ENCODE measurements around the gene RUSF1.

RUSF1 gene

DNA sequence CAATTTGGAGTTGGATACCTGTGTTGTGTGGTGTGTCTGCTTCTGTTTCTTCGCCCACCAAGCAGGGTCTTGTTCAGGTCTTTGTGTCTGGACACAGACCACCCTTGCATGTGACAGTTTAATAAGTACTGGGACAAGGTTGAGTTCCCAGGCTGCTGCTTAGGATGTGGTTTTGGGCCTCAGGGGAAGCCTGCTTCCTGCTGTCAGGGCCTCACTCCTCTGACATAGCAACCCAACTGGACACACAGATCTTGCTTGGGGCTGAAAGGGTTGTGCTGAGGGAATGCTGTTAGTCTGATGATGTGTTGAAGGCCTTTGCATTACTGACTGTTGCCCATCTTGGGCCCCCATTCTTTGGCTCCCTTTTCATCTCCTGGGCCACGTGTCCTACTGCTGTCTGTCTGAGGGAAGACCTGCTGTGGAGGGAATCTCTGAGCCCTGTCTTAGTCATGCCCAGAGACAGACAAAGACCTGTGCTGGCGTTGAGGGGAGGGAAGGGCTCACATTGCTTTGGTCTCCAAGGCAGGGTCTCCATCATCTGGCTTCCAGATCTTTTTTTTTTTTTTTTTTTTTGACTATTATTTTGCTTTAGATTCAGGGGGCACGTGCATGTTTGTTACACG is 40.9 kb downstream of the RUSF1 start:
- DNase-seq, result no peak

- DNase-seq, result no peak
Observed at GRCh38 chr16:31466381-31466841, 41.8 kb downstream of the RUSF1 start.

DNA sequence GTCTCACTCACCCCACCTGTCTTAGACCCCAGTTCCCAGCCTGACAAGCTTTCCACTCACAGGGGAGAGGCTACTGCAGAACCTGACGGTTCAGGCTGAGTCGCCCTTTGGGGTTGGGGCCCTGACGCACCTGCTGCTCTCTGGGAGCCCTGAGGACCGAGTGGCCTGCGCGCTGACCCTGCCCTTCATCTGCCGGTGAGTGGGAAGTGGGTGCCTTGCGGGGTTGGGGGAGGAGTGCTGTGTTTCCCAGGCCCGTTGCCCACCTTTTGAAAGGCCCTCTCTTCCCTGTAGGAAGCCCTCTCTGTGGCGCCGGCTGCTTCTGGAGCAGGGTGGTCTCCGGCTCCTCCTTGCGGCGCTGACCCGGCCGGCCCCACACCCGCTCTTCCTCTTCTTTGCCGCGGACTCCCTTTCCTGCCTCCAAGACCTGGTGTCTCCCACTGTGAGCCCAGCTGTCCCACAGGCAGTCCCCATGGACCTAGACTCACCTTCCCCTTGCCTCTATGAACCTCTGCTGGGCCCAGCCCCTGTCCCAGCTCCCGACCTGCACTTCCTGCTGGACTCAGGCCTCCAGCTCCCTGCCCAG is 42.3 kb downstream of the RUSF1 start:
- no peak for DNase-seq

- DNase-seq, result no peak
Observed at GRCh38 chr16:31464781-31465260, 43.4 kb downstream of the RUSF1 start.

GRCh38 chr16:31464348-31464769 is 43.8 kb downstream of the RUSF1 start:
- DNase-seq, result no peak

DNA sequence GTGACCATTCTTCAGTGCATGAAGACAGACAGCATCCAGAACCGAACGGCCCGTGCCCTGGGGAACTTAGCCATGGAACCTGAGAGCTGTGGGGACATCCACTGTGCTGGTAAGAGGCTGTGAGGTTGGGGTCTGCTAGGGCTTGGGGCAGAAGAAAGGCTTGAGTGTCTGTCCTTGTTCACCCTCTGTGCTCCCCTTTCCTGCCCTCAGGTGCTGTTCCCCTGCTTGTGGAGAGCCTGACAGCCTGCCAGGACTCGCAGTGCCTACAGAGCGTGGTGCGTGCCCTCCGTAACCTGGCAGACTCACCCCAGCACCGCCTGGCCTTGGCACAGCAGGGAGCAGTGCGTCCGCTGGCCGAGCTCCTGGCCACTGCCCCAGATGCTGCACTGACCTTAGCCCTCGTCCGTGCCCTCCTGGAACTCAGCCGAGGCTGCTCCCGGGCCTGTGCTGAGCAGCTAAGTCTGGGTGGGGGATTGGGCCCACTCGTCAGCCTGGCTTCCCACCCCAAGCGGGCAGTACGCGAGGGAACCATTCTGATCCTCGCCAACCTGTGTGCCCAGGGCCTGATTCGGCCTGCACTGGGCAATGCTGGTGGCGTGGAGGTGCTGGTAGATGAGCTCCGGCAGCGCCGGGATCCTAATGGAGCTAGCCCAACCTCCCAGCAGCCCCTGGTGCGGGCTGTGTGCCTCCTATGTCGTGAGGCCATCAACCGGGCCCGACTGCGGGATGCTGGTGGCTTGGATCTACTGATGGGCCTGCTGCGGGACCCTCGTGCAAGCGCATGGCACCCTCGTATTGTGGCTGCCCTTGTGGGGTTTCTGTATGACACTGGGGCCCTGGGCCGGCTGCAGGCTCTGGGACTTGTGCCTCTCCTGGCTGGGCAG is 46.0 kb downstream of the RUSF1 start:
- DNase-seq, result no peak

DNA sequence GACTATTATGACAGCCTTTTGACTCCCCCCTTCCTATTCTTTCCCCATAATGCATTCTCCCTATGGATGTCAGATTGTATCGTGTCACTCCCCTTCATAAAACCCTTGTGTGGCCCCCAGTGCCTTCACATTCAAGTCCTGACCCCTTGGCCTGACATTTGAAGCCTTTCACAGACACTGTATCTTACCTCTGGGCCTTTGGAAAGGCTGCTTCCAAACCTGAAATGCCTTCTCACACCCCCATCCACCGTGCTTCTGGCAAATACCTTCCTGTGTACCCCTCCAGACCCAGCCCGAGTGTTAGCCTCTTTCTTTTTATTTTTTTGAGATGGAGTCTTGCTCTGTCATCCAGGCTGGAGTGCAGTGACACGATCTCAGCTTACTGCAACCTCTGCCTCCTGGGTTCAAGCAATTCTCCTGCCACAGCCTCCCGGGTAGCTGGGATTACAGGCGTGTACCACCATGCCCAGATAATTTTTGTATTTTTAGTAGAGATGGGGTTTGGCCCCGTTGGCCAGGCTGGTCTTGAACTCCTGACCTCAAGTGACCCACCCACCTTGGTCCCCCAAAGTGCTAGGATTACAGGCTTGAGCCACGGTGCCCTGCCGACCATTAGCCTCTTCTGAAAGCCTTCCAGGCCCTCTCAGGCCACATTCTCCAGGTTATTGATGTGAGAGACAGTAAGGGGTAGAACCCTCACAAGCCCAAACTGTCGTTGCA is 46.8 kb downstream of the RUSF1 start:
- DNase-seq, result no peak

DNA sequence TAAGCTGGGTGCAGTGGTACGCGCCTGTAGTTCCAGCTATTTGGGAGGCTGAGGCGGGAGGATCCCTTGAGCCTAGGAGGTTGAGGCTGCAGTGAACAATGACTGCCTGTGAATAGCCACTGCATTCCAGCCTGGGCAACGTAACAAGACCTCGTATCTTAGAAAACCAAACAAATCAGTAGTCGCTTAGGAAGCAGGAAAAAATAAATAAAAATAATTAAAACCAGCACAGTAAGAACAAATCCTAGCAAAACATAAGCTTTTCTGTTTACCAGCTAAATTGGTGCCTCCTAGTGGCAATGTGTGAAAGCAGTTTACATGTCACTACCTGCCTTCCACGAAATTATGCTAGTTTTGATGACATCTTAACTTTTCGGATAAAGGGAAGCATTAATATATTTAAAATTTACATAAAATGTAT is 47.6 kb downstream of the RUSF1 start:
- DNase-seq, result no peak

- DNase-seq, result peak; percentile 91 to 92
Observed at GRCh38 chr16:31459687-31460581, 48.3 kb downstream of the RUSF1 start.

- peak; percentile 68 to 75 for DNase-seq
Observed at GRCh38 chr16:31458844-31459686, 49.1 kb downstream of the RUSF1 start, which contains the start of gene ARMC5. Gene ARMC5 (plus strand): TSS chr16:31459501. CDS start chr16:31459525, 24 bp downstream.

- peak in 1 of 2 experiments; percentile 19 for DNase-seq
Observed at GRCh38 chr16:31458073-31458843, 49.9 kb downstream of the RUSF1 start.

- DNase-seq, result no peak
Observed at GRCh38 chr16:31456988-31457360, 51.2 kb downstream of the RUSF1 start.

- DNase-seq, result no peak
Observed at GRCh38 chr16:31455601-31456314, 52.4 kb downstream of the RUSF1 start.

- no peak for DNase-seq
Observed at GRCh38 chr16:31453255-31454204, 54.7 kb downstream of the RUSF1 start.

DNA sequence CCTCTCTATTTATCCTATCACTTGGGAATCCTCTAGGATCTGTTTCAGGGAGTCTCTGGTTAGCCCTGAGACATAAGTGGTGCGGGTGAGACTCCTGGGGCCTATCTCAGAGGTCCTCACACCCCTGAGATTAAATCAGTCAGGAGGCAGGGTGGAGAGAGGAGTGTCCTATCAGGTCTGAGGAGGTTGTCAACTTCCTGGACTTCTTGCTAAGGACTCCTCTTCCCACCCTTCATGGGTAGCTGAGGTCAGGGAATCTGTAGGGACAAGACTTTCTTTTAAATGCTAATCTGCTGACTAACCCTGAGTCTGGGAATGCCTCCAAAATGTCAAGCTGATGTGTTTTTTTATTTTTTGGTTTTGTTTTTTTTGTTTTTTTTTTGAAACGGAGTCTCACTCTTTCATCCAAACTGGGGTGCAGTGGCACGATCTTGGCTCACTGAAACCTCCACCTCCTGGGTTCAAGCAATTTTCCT is 55.5 kb downstream of the RUSF1 start:
- no peak for DNase-seq

- DNase-seq, result no peak
Observed at GRCh38 chr16:31451681-31452351, 56.4 kb downstream of the RUSF1 start.

GRCh38 chr16:31451201-31451600 is 57.0 kb downstream of the RUSF1 start:
- DNase-seq, result no peak
